HG02943 (cell line): ENCODE measurements around the gene NLGN1.

Experiments used
- ATAC-seq: cut with Tn5 transposase; IDR thresholded peaks from one replicate; pipeline ENCODE4 v1.9.1; 2021; ENCODE audit warnings: mild to moderate bottlenecking, low read depth, moderate library complexity; ENCODE audit not compliant: unreplicated experiment

NLGN1 gene

GRCh38 chr3:174046311-174046710 is 648.8 kb downstream of the NLGN1 start:
- no peak for ATAC-seq

GRCh38 chr3:174049472-174049871 is 651.9 kb downstream of the NLGN1 start:
- no peak for ATAC-seq

- no peak for ATAC-seq
Observed at GRCh38 chr3:174051191-174051590, 653.6 kb downstream of the NLGN1 start.

- ATAC-seq: no peak
Observed at GRCh38 chr3:174058804-174059203, 661.3 kb downstream of the NLGN1 start.

GRCh38 chr3:174060431-174060830 is 662.9 kb downstream of the NLGN1 start:
- ATAC-seq: no peak

GRCh38 chr3:174061162-174061561 is 663.6 kb downstream of the NLGN1 start:
- ATAC-seq: no peak

GRCh38 chr3:174061731-174062130 is 664.2 kb downstream of the NLGN1 start:
- no peak for ATAC-seq

GRCh38 chr3:174062923-174063322 is 665.4 kb downstream of the NLGN1 start:
- no peak for ATAC-seq

GRCh38 chr3:174068035-174068434 is 670.5 kb downstream of the NLGN1 start:
- no peak for ATAC-seq

- ATAC-seq: no peak
Observed at GRCh38 chr3:174072675-174073074, 675.1 kb downstream of the NLGN1 start.

- no peak for ATAC-seq
Observed at GRCh38 chr3:174083706-174084105, 686.2 kb downstream of the NLGN1 start.

GRCh38 chr3:174089592-174089991 is 692.0 kb downstream of the NLGN1 start:
- ATAC-seq: no peak

- ATAC-seq: no peak
Observed at GRCh38 chr3:174094669-174095068, 697.1 kb downstream of the NLGN1 start.

GRCh38 chr3:174097686-174098085 is 700.1 kb downstream of the NLGN1 start:
- ATAC-seq: no peak

GRCh38 chr3:174098746-174099145 is 701.2 kb downstream of the NLGN1 start:
- no peak for ATAC-seq

- ATAC-seq: no peak
Observed at GRCh38 chr3:174099724-174100123, 702.2 kb downstream of the NLGN1 start.

GRCh38 chr3:174100744-174101143 is 703.2 kb downstream of the NLGN1 start:
- no peak for ATAC-seq

GRCh38 chr3:174101244-174101643 is 703.7 kb downstream of the NLGN1 start:
- no peak for ATAC-seq

- no peak for ATAC-seq
Observed at GRCh38 chr3:174102274-174102673, 704.7 kb downstream of the NLGN1 start.

GRCh38 chr3:174102866-174103265 is 705.3 kb downstream of the NLGN1 start:
- no peak for ATAC-seq

GRCh38 chr3:174110761-174111160 is 713.2 kb downstream of the NLGN1 start:
- no peak for ATAC-seq

GRCh38 chr3:174111776-174112175 is 714.2 kb downstream of the NLGN1 start:
- no peak for ATAC-seq

GRCh38 chr3:174116421-174116820 is 718.9 kb downstream of the NLGN1 start:
- no peak for ATAC-seq
